ENCODE data around the gene IQSEC1. TPM values are rescaled to one million over a fixed set of nuclear protein-coding genes. Genes with fewer than 3 reads are reported as not detected.
A peak's percentile ranks its signal among the peaks of the same experiment; 100 is the strongest.

The IQSEC1 gene
- total RNA-seq, 1 donor from 2014 or later: 34.2 TPM

GRCh38 chr3:13114811-13115575 is 41.8 kb upstream of the IQSEC1 start:
- Mint-ChIP-seq H3K4me3 (ENCODE audit: low read depth) (no peak overlapping the region), H3K9me3 (ENCODE audit: low read depth) (no peaks in the 10 kb centered on the region), H3K27ac (no peak overlapping the region), H3K4me1 (ENCODE audit: low read depth) (peaks cover 7% of the 10 kb centered on the region), H3K36me3 (ENCODE audit: insufficient read depth) (no peaks in the 10 kb centered on the region), H3K27me3 (peaks cover 4% of the 10 kb centered on the region)
- TF ChIP-seq, protein P1, sequence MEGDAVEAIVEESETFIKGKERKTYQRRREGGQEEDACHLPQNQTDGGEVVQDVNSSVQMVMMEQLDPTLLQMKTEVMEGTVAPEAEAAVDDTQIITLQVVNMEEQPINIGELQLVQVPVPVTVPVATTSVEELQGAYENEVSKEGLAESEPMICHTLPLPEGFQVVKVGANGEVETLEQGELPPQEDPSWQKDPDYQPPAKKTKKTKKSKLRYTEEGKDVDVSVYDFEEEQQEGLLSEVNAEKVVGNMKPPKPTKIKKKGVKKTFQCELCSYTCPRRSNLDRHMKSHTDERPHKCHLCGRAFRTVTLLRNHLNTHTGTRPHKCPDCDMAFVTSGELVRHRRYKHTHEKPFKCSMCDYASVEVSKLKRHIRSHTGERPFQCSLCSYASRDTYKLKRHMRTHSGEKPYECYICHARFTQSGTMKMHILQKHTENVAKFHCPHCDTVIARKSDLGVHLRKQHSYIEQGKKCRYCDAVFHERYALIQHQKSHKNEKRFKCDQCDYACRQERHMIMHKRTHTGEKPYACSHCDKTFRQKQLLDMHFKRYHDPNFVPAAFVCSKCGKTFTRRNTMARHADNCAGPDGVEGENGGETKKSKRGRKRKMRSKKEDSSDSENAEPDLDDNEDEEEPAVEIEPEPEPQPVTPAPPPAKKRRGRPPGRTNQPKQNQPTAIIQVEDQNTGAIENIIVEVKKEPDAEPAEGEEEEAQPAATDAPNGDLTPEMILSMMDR (IDR thresholded peaks at IDR 0.05; ENCODE audit: unreplicated experiment): no peak
- no peak for DNase-seq (ENCODE audit: low spot score, unreplicated experiment)

- Mint-ChIP-seq H3K4me1 (ENCODE audit: low read depth) (peaks cover 7% of the 10 kb centered on the region), H3K4me3 (ENCODE audit: low read depth) (no peak overlapping the region), H3K9me3 (ENCODE audit: low read depth) (no peaks in the 10 kb centered on the region), H3K27me3 (peaks cover 4% of the 10 kb centered on the region), H3K27ac (no peak overlapping the region), H3K36me3 (ENCODE audit: insufficient read depth) (no peaks in the 10 kb centered on the region)
- no peak for DNase-seq (ENCODE audit: low spot score, unreplicated experiment)
- TF ChIP-seq, protein P1 (IDR thresholded peaks at IDR 0.05; ENCODE audit: unreplicated experiment): no peak
Measured at GRCh38 chr3:13113346-13114330, 40.4 kb upstream of the IQSEC1 start.

- peaks cover 4% of the 10 kb centered on the region for H3K27me3 Mint-ChIP-seq
- no peak overlapping the region for H3K4me3 Mint-ChIP-seq (ENCODE audit: low read depth)
- no peaks in the 10 kb centered on the region for H3K9me3 Mint-ChIP-seq (ENCODE audit: low read depth)
- TF ChIP-seq, protein P1 (IDR thresholded peaks at IDR 0.05; ENCODE audit: unreplicated experiment): no peak
- no peak overlapping the region for H3K27ac Mint-ChIP-seq
- no peaks in the 10 kb centered on the region for H3K36me3 Mint-ChIP-seq (ENCODE audit: insufficient read depth)
- DNase-seq (ENCODE audit: low spot score, unreplicated experiment): no peak
- H3K4me1 Mint-ChIP-seq (ENCODE audit: low read depth): peaks cover 7% of the 10 kb centered on the region
Measured at GRCh38 chr3:13112521-13113345, 39.5 kb upstream of the IQSEC1 start.

GRCh38 chr3:13111873-13112520 is 38.8 kb upstream of the IQSEC1 start:
- Mint-ChIP-seq H3K4me1 (ENCODE audit: low read depth) (peaks cover 7% of the 10 kb centered on the region), H3K27ac (peak overlapping the region; percentile 6), H3K9me3 (ENCODE audit: low read depth) (no peaks in the 10 kb centered on the region), H3K36me3 (ENCODE audit: insufficient read depth) (no peaks in the 10 kb centered on the region), H3K4me3 (ENCODE audit: low read depth) (no peak overlapping the region), H3K27me3 (peaks cover 4% of the 10 kb centered on the region)
- TF ChIP-seq, protein P1 (IDR thresholded peaks at IDR 0.05; ENCODE audit: unreplicated experiment): no peak
- no peak for DNase-seq (ENCODE audit: low spot score, unreplicated experiment)
